Measurements from ENCODE around the gene MTREX.

DNA sequence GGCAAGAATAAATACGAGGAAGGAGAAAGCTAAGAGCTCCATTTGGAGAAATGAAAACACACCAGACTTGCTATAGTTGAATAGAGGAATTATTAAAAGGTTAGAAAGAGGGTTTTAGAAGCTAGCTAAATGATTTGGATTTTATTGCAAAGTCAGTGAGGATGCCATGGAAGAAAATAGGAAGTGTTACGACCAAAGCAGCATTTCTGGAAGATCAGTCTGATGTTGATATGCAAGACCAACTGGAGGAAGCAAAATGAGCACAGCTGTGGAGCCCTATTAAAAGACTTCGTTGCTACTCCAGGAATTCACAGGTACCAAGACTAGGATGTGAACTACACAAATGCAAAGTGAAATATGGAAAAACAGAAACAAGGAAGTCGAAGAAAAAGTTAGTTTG is 2.4 kb upstream of the MTREX start:
- TF ChIP-seq, protein P1, sequence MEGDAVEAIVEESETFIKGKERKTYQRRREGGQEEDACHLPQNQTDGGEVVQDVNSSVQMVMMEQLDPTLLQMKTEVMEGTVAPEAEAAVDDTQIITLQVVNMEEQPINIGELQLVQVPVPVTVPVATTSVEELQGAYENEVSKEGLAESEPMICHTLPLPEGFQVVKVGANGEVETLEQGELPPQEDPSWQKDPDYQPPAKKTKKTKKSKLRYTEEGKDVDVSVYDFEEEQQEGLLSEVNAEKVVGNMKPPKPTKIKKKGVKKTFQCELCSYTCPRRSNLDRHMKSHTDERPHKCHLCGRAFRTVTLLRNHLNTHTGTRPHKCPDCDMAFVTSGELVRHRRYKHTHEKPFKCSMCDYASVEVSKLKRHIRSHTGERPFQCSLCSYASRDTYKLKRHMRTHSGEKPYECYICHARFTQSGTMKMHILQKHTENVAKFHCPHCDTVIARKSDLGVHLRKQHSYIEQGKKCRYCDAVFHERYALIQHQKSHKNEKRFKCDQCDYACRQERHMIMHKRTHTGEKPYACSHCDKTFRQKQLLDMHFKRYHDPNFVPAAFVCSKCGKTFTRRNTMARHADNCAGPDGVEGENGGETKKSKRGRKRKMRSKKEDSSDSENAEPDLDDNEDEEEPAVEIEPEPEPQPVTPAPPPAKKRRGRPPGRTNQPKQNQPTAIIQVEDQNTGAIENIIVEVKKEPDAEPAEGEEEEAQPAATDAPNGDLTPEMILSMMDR (IDR thresholded peaks at IDR 0.05), result no peak
- no peak for TF ChIP-seq POLR2A (IDR thresholded peaks at IDR 0.05)

All from adrenal gland (tissue), 5 donors.